Left lung (tissue), 10 donors: Measurements from ENCODE around the gene TCEAL9. TPM values are rescaled to one million over a fixed set of nuclear protein-coding genes. Genes with fewer than 3 reads are reported as not detected.
"Not testable (repeated sequence)": the region's sequence is repeated elsewhere in the genome, so short reads cannot be mapped to it uniquely, and the experiment has no call there.

Experiments used
- ATAC-seq: fragments of 200-7000 bp; cut with Tn5 transposase; one replicate; pipeline ENCODE4 v1.9.1; 2020; ENCODE audit warnings: moderate library complexity
- DNase-seq, 4 donors: peaks; one replicate each; pipeline ENCODE4 v3.0.0-alpha.2; 2013 to 2020
- H3K27ac ChIP-seq, 2 donors: fragments of 200-600 bp; sonication (generic) in 1 of 2; one replicate each; pipeline versions ENCODE4 v1.5.0 to v1.8.0; 2020 to 2021
- H3K27me3 ChIP-seq, 2 donors: fragments of 200-600 bp; sonication (generic) in 1 of 2; one replicate each; pipeline versions ENCODE4 v1.5.0 to v1.8.0; 2020 to 2021
- H3K36me3 ChIP-seq, 2 donors: fragments of 200-600 bp; sonication (generic) in 1 of 2; one replicate each; pipeline versions ENCODE4 v1.5.0 to v1.8.0; 2020 to 2021
- H3K4me1 ChIP-seq, 2 donors: fragments of 200-600 bp; one replicate each; pipeline ENCODE4 v1.8.0; 2021
- H3K4me3 ChIP-seq, 2 donors: fragments of 200-600 bp; sonication (generic) in 1 of 2; one replicate each; pipeline versions ENCODE4 v1.5.0 to v1.8.0; 2020 to 2021; ENCODE audit warnings: mild to moderate bottlenecking in 1 of 2
- H3K9me3 ChIP-seq, 2 donors: fragments of 200-600 bp; sonication (generic) in 1 of 2; one replicate each; pipeline versions ENCODE4 v1.5.0 to v1.8.0; 2020 to 2021
- CTCF ChIP-seq, 2 donors: fragments of 200-600 bp; sonication (generic) in 1 of 2; IDR thresholded peaks; one replicate each; pipeline versions ENCODE4 v1.5.0 to v1.8.0; 2021; ENCODE audit warnings: antibody characterized with exemption in 2 of 2
- intact Hi-C, 2 donors: fragments of 100-400 bp; cut with DNase I; formaldehyde crosslinking; loops; one replicate each; pipeline versions ENCODE4 v1.11.2 to v1.14.2; 2022
- polyA plus RNA-seq, 6 donors: library from polyadenylated mRNA; unstranded; fragments of 120-200 nt; gene quantifications; one replicate each; pipeline ENCODE4 v1.2.1, GENCODE V29; 2013; ENCODE audit not compliant: insufficient read length in 6 of 6
- total RNA-seq, 2 donors: library from RNA; stranded (reverse); fragmentation: NEBNext Ultra II Directional; extraction: Animal tissue kit (Norgen Biotek cat#: 25700); gene quantifications; one replicate each; pipeline ENCODE4 v1.2.1, GENCODE V29; 2021
- donor health status: DM: no; HTN: yes; CAD: no.
- donor health status: DM: no; HTN: no; CAD: no.

TCEAL9 gene
- total and polyA plus RNA-seq, 8 donors: 47.8 to 154 (median 137) TPM

- H3K27me3 ChIP-seq: no peaks in the 10 kb centered on the region
- no peak for TF ChIP-seq CTCF (IDR thresholded peaks at IDR 0.05)
- no peaks in the 10 kb centered on the region for H3K36me3 ChIP-seq
- ATAC-seq (peak; percentile 68), DNase-seq (peak in 3 of 4 donors; percentile 33 to 55 (median 54))
- H3K27ac ChIP-seq: peak overlapping the region; percentile 67 to 75
- no peaks in the 10 kb centered on the region for H3K4me1 ChIP-seq
- H3K4me3 ChIP-seq: peak overlapping the region; percentile 42 to 50
- intact Hi-C loops: no loop called here
- no peaks in the 10 kb centered on the region for H3K9me3 ChIP-seq
These were observed 20.6 kb downstream of the TCEAL9 start for GRCh38 chrX:103376979-103377324.

GRCh38 chrX:103378990-103379389 lies 22.7 kb downstream of the TCEAL9 start:
- Histone ChIP-seq H3K9me3 (no peaks in the 10 kb centered on the region), H3K36me3 (no peaks in the 10 kb centered on the region), H3K27ac (no peak overlapping the region), H3K27me3 (no peaks in the 10 kb centered on the region), H3K4me3 (no peak overlapping the region), H3K4me1 (no peaks in the 10 kb centered on the region)
- intact Hi-C loops: no loop called here
- TF ChIP-seq CTCF (IDR thresholded peaks at IDR 0.05): no peak
- DNase-seq: no peak
- no peak for ATAC-seq

GRCh38 chrX:103382877-103383276 lies 26.6 kb downstream of the TCEAL9 start:
- intact Hi-C loops: no loop called here
- Histone ChIP-seq H3K4me3 (no peak overlapping the region), H3K27ac (no peak overlapping the region), H3K4me1 (no peaks in the 10 kb centered on the region), H3K27me3 (no peaks in the 10 kb centered on the region), H3K36me3 (no peaks in the 10 kb centered on the region), H3K9me3 (no peaks in the 10 kb centered on the region)
- no peak for DNase-seq
- no peak for ATAC-seq
- TF ChIP-seq CTCF (IDR thresholded peaks at IDR 0.05): no peak

- ATAC-seq: peak; percentile 78
- DNase-seq: no peak
- intact Hi-C loops: no loop called here
- Histone ChIP-seq H3K27ac (no peak overlapping the region), H3K36me3 (no peaks in the 10 kb centered on the region), H3K27me3 (peaks cover 0 to 7% of the 10 kb centered on the region in 2 donors), H3K4me3 (no peak overlapping the region), H3K4me1 (no peaks in the 10 kb centered on the region), H3K9me3 (no peaks in the 10 kb centered on the region)
- TF ChIP-seq CTCF (IDR thresholded peaks at IDR 0.05): no peak
These were observed 28.4 kb downstream of the TCEAL9 start for GRCh38 chrX:103384672-103385071.

- H3K4me3 ChIP-seq, H3K36me3 ChIP-seq, H3K27me3 ChIP-seq, H3K27ac ChIP-seq, DNase-seq, H3K4me1 ChIP-seq, H3K9me3 ChIP-seq, intact Hi-C loops, ATAC-seq: not testable (repeated sequence)
These were observed 29.1 kb downstream of the TCEAL9 start for GRCh38 chrX:103385283-103385830.

GRCh38 chrX:103386332-103386731 lies 30.0 kb downstream of the TCEAL9 start:
- intact Hi-C loops: no loop called here
- TF ChIP-seq CTCF (IDR thresholded peaks at IDR 0.05): no peak
- Histone ChIP-seq H3K27me3 (peaks cover 0 to 7% of the 10 kb centered on the region in 2 donors), H3K36me3 (no peaks in the 10 kb centered on the region), H3K4me3 (no peak overlapping the region), H3K4me1 (no peaks in the 10 kb centered on the region), H3K9me3 (no peaks in the 10 kb centered on the region), H3K27ac (no peak overlapping the region)
- ATAC-seq: no peak
- no peak for DNase-seq
